ENCODE data around the gene ACTN1.
"Not testable (repeated sequence)": the region's sequence is repeated elsewhere in the genome, so short reads cannot be mapped to it uniquely, and the experiment has no call there.

The ACTN1 gene

DNA sequence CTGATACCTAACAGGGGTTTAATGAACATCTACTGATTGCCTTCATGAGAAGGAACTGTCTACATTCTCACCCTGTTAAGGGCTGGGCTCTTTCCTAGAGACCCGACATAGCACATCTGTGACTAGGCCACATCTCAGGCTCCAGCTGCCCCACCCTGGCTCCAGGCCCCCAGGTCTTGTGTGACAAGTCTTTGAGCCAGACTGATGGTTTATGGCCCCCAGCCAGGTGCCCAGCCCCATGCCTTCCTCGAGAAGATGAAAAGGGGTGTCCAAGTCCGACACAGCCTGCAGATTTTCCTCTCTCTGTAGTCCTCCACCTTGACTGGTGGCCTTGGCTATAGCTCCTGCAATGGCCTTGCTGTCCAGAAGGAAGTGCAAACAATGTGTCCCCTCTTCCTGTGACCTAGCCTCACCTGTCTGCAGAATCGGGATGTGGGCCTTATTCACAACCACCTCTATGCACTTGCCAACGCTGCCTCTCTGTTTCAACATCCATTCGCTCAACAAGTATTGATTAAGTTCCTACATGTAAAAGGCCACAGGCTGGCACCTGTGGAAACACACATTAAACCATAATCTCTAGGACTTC lies 4.2 kb downstream of the ACTN1 start:
- peak overlapping the region; percentile 97; the same call in 1 of the 2 replicates for H3K4me3 ChIP-seq (ENCODE audit: low read length)
- no peak for DNase-seq (ENCODE audit: low read depth)

GRCh38 chr14:68973639-68974038 lies 5.5 kb downstream of the ACTN1 start:
- no peak overlapping the region for H3K4me3 ChIP-seq (ENCODE audit: low read length)
- no peak for DNase-seq (ENCODE audit: low read depth)
- no peak for TF ChIP-seq CTCF (conservative IDR thresholded peaks at IDR 0.05; ENCODE audit: low read length)

More for the DNA sequence above, 4.2 kb downstream of the ACTN1 start:
- TF ChIP-seq CTCF (conservative IDR thresholded peaks at IDR 0.05; ENCODE audit: low read length) = no peak

DNA sequence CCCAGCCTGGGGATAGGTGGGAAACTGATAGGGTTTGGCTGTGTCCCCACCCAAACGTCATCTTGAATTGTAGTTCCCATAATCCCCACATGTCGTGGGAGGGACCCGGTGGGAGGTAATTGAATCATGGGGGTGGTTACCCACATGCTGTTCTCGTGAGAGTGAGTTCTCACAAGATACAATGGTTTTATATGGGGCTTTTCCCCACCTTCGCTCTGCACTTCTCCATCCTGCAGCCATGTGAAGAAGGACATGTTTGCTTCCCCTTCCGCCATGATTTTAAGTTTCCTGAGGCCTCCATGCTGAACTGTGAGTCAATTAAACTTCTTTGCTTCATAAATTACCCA lies 5.9 kb downstream of the ACTN1 start:
- not testable (repeated sequence) for DNase-seq (ENCODE audit: low read depth)

GRCh38 chr14:68972507-68973218 lies 6.4 kb downstream of the ACTN1 start:
- no peak overlapping the region for H3K4me3 ChIP-seq (ENCODE audit: low read length)
- no peak for DNase-seq (ENCODE audit: low read depth)
- TF ChIP-seq CTCF (conservative IDR thresholded peaks at IDR 0.05; ENCODE audit: low read length) = no peak

More for the DNA sequence above, 5.9 kb downstream of the ACTN1 start:
- H3K4me3 ChIP-seq (ENCODE audit: low read length) = not testable (repeated sequence)

GRCh38 chr14:68971411-68972035 lies 7.6 kb downstream of the ACTN1 start:
- TF ChIP-seq CTCF (conservative IDR thresholded peaks at IDR 0.05; ENCODE audit: low read length) = no peak
- no peak overlapping the region for H3K4me3 ChIP-seq (ENCODE audit: low read length)
- no peak for DNase-seq (ENCODE audit: low read depth)

- no peak for DNase-seq (ENCODE audit: low read depth)
- TF ChIP-seq CTCF (conservative IDR thresholded peaks at IDR 0.05; ENCODE audit: low read length) = no peak
- H3K4me3 ChIP-seq (ENCODE audit: low read length) = no peak overlapping the region
These were observed 8.4 kb downstream of the ACTN1 start for GRCh38 chr14:68970736-68971135.

DNA sequence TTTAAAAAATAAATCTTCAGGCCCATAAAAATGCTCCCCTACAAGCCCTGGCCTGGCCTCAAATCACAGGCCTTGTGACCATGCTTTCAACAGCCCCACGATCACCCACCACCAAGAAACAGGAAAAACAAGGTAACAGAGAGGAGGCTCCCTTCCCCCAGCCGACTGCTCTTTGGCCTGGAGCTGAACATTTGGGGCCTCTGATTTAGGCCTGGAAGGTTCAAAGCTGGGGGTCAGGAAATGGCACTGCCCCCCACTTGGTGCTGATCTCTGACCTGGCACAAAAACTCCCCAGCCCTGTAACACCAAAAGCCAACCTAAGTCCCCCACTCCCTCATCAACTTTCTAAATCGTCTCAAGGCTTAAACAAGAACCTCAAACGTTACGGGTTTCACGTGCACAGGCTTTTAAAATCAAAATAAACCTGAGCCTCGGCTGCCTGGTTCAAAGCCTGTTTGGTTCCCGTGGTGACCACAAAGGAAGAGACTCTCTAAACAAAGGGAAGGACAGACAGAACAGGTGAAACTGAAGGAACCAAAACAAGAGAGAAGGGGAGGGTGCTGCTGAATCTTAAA lies 9.0 kb downstream of the ACTN1 start:
- no peak for TF ChIP-seq CTCF (conservative IDR thresholded peaks at IDR 0.05; ENCODE audit: low read length)
- no peak overlapping the region for H3K4me3 ChIP-seq (ENCODE audit: low read length)
- no peak for DNase-seq (ENCODE audit: low read depth)
